Breast epithelium (tissue), 4 donors: ENCODE results near the gene BNC2. TPM values are rescaled to one million over a fixed set of nuclear protein-coding genes. Genes with fewer than 3 reads are reported as not detected.

ENCODE experiments used
- DNase-seq, 2 donors: peaks; one replicate each; pipeline ENCODE4 v3.0.0-alpha.2; 2019; ENCODE audit warnings: low spot score in 2 of 2
- H3K27ac ChIP-seq, 2 donors: fragments of 200-600 bp; sonication (generic) in 1 of 2; one replicate each; pipeline ENCODE4 v1.5.1; 2016 to 2019; ENCODE audit warnings: mild to moderate bottlenecking in 1 of 2
- H3K27me3 ChIP-seq, 2 donors: fragments of 200-600 bp; sonication (generic) in 1 of 2; one replicate each; pipeline versions ENCODE4 v1.5.1 to v1.6.0; 2017 to 2019; ENCODE audit warnings: control low read depth in 1 of 2, mild to moderate bottlenecking in 1 of 2
- H3K36me3 ChIP-seq: fragments of 200-600 bp; one replicate; pipeline ENCODE4 v1.5.1; 2019
- H3K4me1 ChIP-seq, 2 donors: fragments of 200-600 bp; sonication (generic); one replicate each; pipeline ENCODE4 v1.5.1; 2016 to 2019; ENCODE audit warnings: control low read depth in 1 of 2
- H3K4me3 ChIP-seq, 3 donors: fragments of 200-600 bp; sonication (generic); 1 replicate in 2 of 3; 2 replicates in 1 of 3; pipeline ENCODE4 v1.5.1; 2016 to 2019; ENCODE audit warnings: mild to moderate bottlenecking in 3 of 3, moderate library complexity in 2 of 3
- H3K9me3 ChIP-seq, 2 donors: fragments of 200-600 bp; sonication (generic) in 1 of 2; one replicate each; pipeline ENCODE4 v1.5.1; 2016 to 2019; ENCODE audit warnings: control low read depth in 1 of 2
- CTCF ChIP-seq, 3 donors: fragments of 450-650 bp; IDR thresholded peaks; one replicate each; pipeline ENCODE4 v1.5.1; 2016 to 2017; ENCODE audit warnings: antibody characterized with exemption in 3 of 3, mild to moderate bottlenecking in 3 of 3, moderate library complexity in 3 of 3
- POLR2A ChIP-seq: fragments of 450-650 bp; IDR thresholded peaks from one replicate; pipeline ENCODE4 v1.6.1; 2016; ENCODE audit warnings: antibody characterized with exemption, mild to moderate bottlenecking, moderate library complexity
- POLR2AphosphoS5 ChIP-seq, 3 donors: sonication (generic); formaldehyde crosslinking; IDR thresholded peaks; one replicate each; pipeline ENCODE4 v1.6.1; 2017; ENCODE audit warnings: antibody characterized with exemption in 3 of 3
- intact Hi-C: fragments of 100-400 bp; cut with DNase I; formaldehyde crosslinking; loops from one replicate; pipeline ENCODE4 v1.15.1; 2023; ENCODE audit warnings: low total_unique reads
- total RNA-seq, 3 donors: library from RNA; depleted of rRNA; stranded (reverse); fragments of >200 nt; gene quantifications; one replicate each; pipeline ENCODE4 v1.1.0, GENCODE V29; 2016

BNC2 gene
- total RNA-seq, 3 donors from 2014 or later = 15.8 to 21.1 (median 17.0) TPM

- Histone ChIP-seq H3K27ac (no peak overlapping the region), H3K36me3 (no peaks in the 10 kb centered on the region), H3K27me3 (no peaks in the 10 kb centered on the region), H3K9me3 (no peaks in the 10 kb centered on the region), H3K4me1 (no peaks in the 10 kb centered on the region), H3K4me3 (no peak overlapping the region)
- DNase-seq = no peak
- TF ChIP-seq POLR2AphosphoS5 (IDR thresholded peaks at IDR 0.05) (no peak), POLR2A (no peak), CTCF (IDR thresholded peaks at IDR 0.05) (no peak)
- intact Hi-C loops = no loop called here
Measured at GRCh38 chr9:16499892-16500291, 370.6 kb downstream of the BNC2 start.

GRCh38 chr9:16496908-16497307 is 373.6 kb downstream of the BNC2 start:
- Histone ChIP-seq H3K4me1 (no peaks in the 10 kb centered on the region), H3K36me3 (no peaks in the 10 kb centered on the region), H3K27ac (no peak overlapping the region), H3K4me3 (no peak overlapping the region), H3K9me3 (no peaks in the 10 kb centered on the region), H3K27me3 (no peaks in the 10 kb centered on the region)
- no peak for DNase-seq
- intact Hi-C loops = no loop called here
- TF ChIP-seq CTCF (IDR thresholded peaks at IDR 0.05) = no peak
- TF ChIP-seq POLR2A = no peak
- no peak for TF ChIP-seq POLR2AphosphoS5 (IDR thresholded peaks at IDR 0.05)

GRCh38 chr9:16487915-16488314 is 382.6 kb downstream of the BNC2 start:
- H3K27me3 ChIP-seq = no peaks in the 10 kb centered on the region
- DNase-seq = no peak
- no peak overlapping the region for H3K4me3 ChIP-seq
- no peaks in the 10 kb centered on the region for H3K4me1 ChIP-seq
- H3K36me3 ChIP-seq = no peaks in the 10 kb centered on the region
- no peak overlapping the region for H3K27ac ChIP-seq
- intact Hi-C loops = no loop called here
- H3K9me3 ChIP-seq = no peaks in the 10 kb centered on the region
- no peak for TF ChIP-seq POLR2AphosphoS5 (IDR thresholded peaks at IDR 0.05)
- no peak for TF ChIP-seq CTCF (IDR thresholded peaks at IDR 0.05)
- TF ChIP-seq POLR2A = no peak

GRCh38 chr9:16485575-16486321 is 384.7 kb downstream of the BNC2 start:
- H3K9me3 ChIP-seq = no peaks in the 10 kb centered on the region
- H3K4me1 ChIP-seq = no peaks in the 10 kb centered on the region
- no peak overlapping the region for H3K4me3 ChIP-seq
- no peaks in the 10 kb centered on the region for H3K36me3 ChIP-seq
- no peak for DNase-seq
- no peaks in the 10 kb centered on the region for H3K27me3 ChIP-seq
- intact Hi-C loops = no loop called here
- no peak overlapping the region for H3K27ac ChIP-seq
- TF ChIP-seq POLR2AphosphoS5 (IDR thresholded peaks at IDR 0.05) (no peak), CTCF (IDR thresholded peaks at IDR 0.05) (no peak), POLR2A (no peak)

GRCh38 chr9:16485160-16485559 is 385.3 kb downstream of the BNC2 start:
- no peak for TF ChIP-seq CTCF (IDR thresholded peaks at IDR 0.05)
- no peak for TF ChIP-seq POLR2AphosphoS5 (IDR thresholded peaks at IDR 0.05)
- no peak for TF ChIP-seq POLR2A
- intact Hi-C loops = no loop called here
- Histone ChIP-seq H3K27ac (no peak overlapping the region), H3K36me3 (no peaks in the 10 kb centered on the region), H3K27me3 (no peaks in the 10 kb centered on the region), H3K4me3 (no peak overlapping the region), H3K4me1 (no peaks in the 10 kb centered on the region), H3K9me3 (no peaks in the 10 kb centered on the region)
- no peak for DNase-seq
